SK-N-SH treated with all-trans-retinoic acid at 6 μM for 48 hours (cell line): ENCODE data around the gene IFT122.
"Not testable (repeated sequence)": the region's sequence is repeated elsewhere in the genome, so short reads cannot be mapped to it uniquely, and the experiment has no call there.

Experiments
- ATAC-seq: fragments of 200-7000 bp; cut with Tn5 transposase; 3 replicates; pipeline ENCODE4 v1.9.1; 2020; ENCODE audit warnings: mild to moderate bottlenecking, moderate library complexity
- ARNTL ChIP-seq: fragments of 450-650 bp; formaldehyde crosslinking; IDR thresholded peaks from 2 replicates; pipeline ENCODE4 v1.5.0; 2020; ENCODE audit warnings: low read depth, mild to moderate bottlenecking, moderate library complexity, borderline replicate concordance
- CSDC2 ChIP-seq: fragments of 250-450 bp; sonication (Bioruptor Pico); IDR thresholded peaks from 2 replicates; pipeline ENCODE4 v1.5.0; 2020; ENCODE audit warnings: mild to moderate bottlenecking, moderate library complexity
- CSRNP3 ChIP-seq: fragments of 250-450 bp; sonication (Bioruptor Pico); IDR thresholded peaks from 2 replicates; pipeline ENCODE4 v1.5.1; 2021; ENCODE audit warnings: mild to moderate bottlenecking, moderate library complexity
- ESRRG ChIP-seq: fragments of 250-450 bp; sonication (Bioruptor Pico); IDR thresholded peaks from 2 replicates; pipeline ENCODE4 v1.6.1; 2021; ENCODE audit warnings: mild to moderate bottlenecking
- GLIS3 ChIP-seq: fragments of 250-450 bp; sonication (Bioruptor Pico); IDR thresholded peaks from 2 replicates; pipeline ENCODE4 v1.5.0; 2020; ENCODE audit warnings: mild to moderate bottlenecking, moderate library complexity
- ISL1 ChIP-seq: fragments of 250-450 bp; sonication (Bioruptor Pico); IDR thresholded peaks from 2 replicates; pipeline ENCODE4 v2.1.2; 2022; ENCODE audit warnings: mild to moderate bottlenecking, moderate library complexity
- PATZ1 ChIP-seq: fragments of 250-450 bp; sonication (Bioruptor Pico); IDR thresholded peaks from 2 replicates; pipeline ENCODE4 v1.8.0; 2020; ENCODE audit warnings: mild to moderate bottlenecking, moderate library complexity, borderline replicate concordance
- POU6F1 ChIP-seq: fragments of 250-450 bp; sonication (Bioruptor Pico); IDR thresholded peaks from 2 replicates; pipeline ENCODE4 v1.8.0; 2021; ENCODE audit warnings: low read depth, mild to moderate bottlenecking, moderate library complexity, borderline replicate concordance
- PPARA ChIP-seq: fragments of 250-450 bp; sonication (Bioruptor Pico); IDR thresholded peaks from 2 replicates; pipeline ENCODE4 v1.5.0; 2020; ENCODE audit warnings: mild to moderate bottlenecking, borderline replicate concordance
- RARB ChIP-seq: fragments of 250-450 bp; sonication (Bioruptor Pico); IDR thresholded peaks from 2 replicates; pipeline ENCODE4 v1.8.0; 2021; ENCODE audit warnings: mild to moderate bottlenecking, moderate library complexity
- SNAI2 ChIP-seq: fragments of 250-450 bp; sonication (Bioruptor Pico); IDR thresholded peaks from 2 replicates; pipeline ENCODE4 v1.5.0; 2020; ENCODE audit warnings: mild to moderate bottlenecking, moderate library complexity
- TOX ChIP-seq: fragments of 250-450 bp; sonication (Bioruptor Pico); IDR thresholded peaks from 2 replicates; pipeline ENCODE4 v1.8.0; 2021; ENCODE audit warnings: mild to moderate bottlenecking, moderate library complexity, borderline replicate concordance
- TSHZ2 ChIP-seq: fragments of 250-450 bp; sonication (Bioruptor Pico); IDR thresholded peaks from 2 replicates; pipeline ENCODE4 v1.5.0; 2020; ENCODE audit warnings: mild to moderate bottlenecking, moderate library complexity
- ZC3H10 ChIP-seq: fragments of 250-450 bp; sonication (Bioruptor Pico); IDR thresholded peaks from 2 replicates; pipeline ENCODE4 v1.5.1; 2021; ENCODE audit warnings: mild to moderate bottlenecking, moderate library complexity
- ZFP30 ChIP-seq: fragments of 450-650 bp; formaldehyde crosslinking; IDR thresholded peaks from 2 replicates; pipeline ENCODE4 v1.5.0; 2022; ENCODE audit warnings: mild to moderate bottlenecking, moderate library complexity
- ZNF565 ChIP-seq: fragments of 450-650 bp; formaldehyde crosslinking; conservative IDR thresholded peaks from 2 replicates; pipeline ENCODE4 v1.5.0; 2020; ENCODE audit warnings: low read depth, mild to moderate bottlenecking, moderate library complexity
- ZNF8 ChIP-seq: fragments of 450-650 bp; formaldehyde crosslinking; IDR thresholded peaks from 2 replicates; pipeline ENCODE4 v1.5.0; 2020; ENCODE audit warnings: mild to moderate bottlenecking, moderate library complexity

Gene IFT122

GRCh38 chr3:129514110-129514509, 74.1 kb downstream of the IFT122 start:
- no peak for ATAC-seq
- TF ChIP-seq CSDC2 (CRISPR knock-in tag) (no peak), ZFP30 (CRISPR knock-in tag) (no peak), SNAI2 (CRISPR knock-in tag) (no peak), PATZ1 (CRISPR knock-in tag) (no peak), PPARA (CRISPR knock-in tag) (no peak), RARB (CRISPR knock-in tag) (no peak), CSRNP3 (CRISPR knock-in tag) (no peak), TSHZ2 (CRISPR knock-in tag) (no peak)
- TF ChIP-seq, all 23 proteins: peak for 0

GRCh38 chr3:129514563-129514962, 74.5 kb downstream of the IFT122 start:
- no peak for TF ChIP-seq TSHZ2 (CRISPR knock-in tag)
- no peak for TF ChIP-seq ZNF565 (CRISPR knock-in tag)
- no peak for TF ChIP-seq POU6F1 (CRISPR knock-in tag)
- no peak for TF ChIP-seq ARNTL (CRISPR knock-in tag)
- TF ChIP-seq ISL1 (CRISPR knock-in tag) = no peak
- TF ChIP-seq SNAI2 (CRISPR knock-in tag) = no peak
- no peak for TF ChIP-seq PPARA (CRISPR knock-in tag)
- no peak for ATAC-seq

- not testable (repeated sequence) for ATAC-seq
Observed at GRCh38 chr3:129515108-129515820, 75.2 kb downstream of the IFT122 start.

- ATAC-seq = not testable (repeated sequence)
Observed at GRCh38 chr3:129515821-129516432, 75.9 kb downstream of the IFT122 start.

- TF ChIP-seq ESRRG (CRISPR knock-in tag) (no peak), PATZ1 (CRISPR knock-in tag) (no peak), GLIS3 (CRISPR knock-in tag) (no peak), SNAI2 (CRISPR knock-in tag) (no peak), RARB (CRISPR knock-in tag) (no peak), ARNTL (CRISPR knock-in tag) (no peak), TOX (CRISPR knock-in tag) (no peak), ZC3H10 (CRISPR knock-in tag) (no peak), ZNF8 (no peak)
- no peak for ATAC-seq
Observed at GRCh38 chr3:129517516-129517915, 77.5 kb downstream of the IFT122 start.
